ENCODE measurements around the gene PTGDR2.

PTGDR2 gene

GRCh38 chr11:60852117-60852981, 3.4 kb downstream of the PTGDR2 start:
- no peak for TF ChIP-seq CTCF (IDR thresholded peaks at IDR 0.05; ENCODE audit: low read depth, low read length, missing control alignments)
- Histone ChIP-seq H3K27me3 (replicated peaks) (no peaks in the 10 kb centered on the region), H3K27ac (no peak overlapping the region), H3K36me3 (replicated peaks) (peaks cover 40% of the 10 kb centered on the region), H3K4me3 (ENCODE audit: low read depth, low read length) (no peak overlapping the region)
- in situ Hi-C loops (cut with HindIII; ENCODE audit: low pct_ligation_motif_present, low sequenced_read_pairs): no loop called here
- DNase-seq: no peak

DNA sequence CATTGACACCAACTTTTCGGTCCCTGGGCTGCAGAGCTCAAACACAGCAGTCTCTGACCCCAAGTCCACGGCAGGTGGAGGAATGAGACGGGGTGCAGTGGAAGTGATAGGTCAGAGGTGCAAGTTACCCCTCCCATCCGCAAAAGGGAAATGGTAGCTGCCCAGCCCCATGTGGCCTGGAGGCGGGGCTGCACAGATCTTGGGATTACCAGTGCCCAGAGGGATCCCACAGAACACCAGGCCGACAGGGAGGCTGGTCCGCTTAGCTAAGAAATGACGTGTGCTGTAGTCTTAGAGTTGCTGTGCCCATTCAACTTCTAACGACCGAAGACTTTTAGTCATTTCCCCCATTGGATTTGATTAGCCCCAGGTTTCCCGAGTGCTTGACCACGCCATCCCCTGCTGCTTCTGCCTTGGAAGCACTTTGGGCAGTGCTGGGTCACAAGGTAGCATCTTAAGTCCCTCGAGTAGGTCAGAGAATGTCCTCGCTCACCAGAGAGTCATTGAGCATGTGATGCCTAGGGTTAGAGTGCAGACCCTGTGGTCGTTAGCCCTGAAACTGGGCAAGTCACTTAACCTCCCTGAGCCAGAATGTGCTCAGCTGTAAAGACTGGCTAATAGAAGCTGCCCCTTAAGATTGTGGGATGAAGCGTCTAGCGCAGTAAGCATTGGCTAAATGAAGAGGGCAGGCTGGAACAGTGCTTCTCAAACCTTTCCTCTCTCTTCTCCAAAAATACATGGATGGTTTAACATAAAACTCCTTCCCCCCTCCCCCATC, 4.2 kb downstream of the PTGDR2 start:
- peaks cover 40% of the 10 kb centered on the region for H3K36me3 ChIP-seq (replicated peaks)
- in situ Hi-C loops (cut with HindIII; ENCODE audit: low pct_ligation_motif_present, low sequenced_read_pairs): no loop called here
- no peak overlapping the region for H3K27ac ChIP-seq
- DNase-seq: no peak
- H3K27me3 ChIP-seq (replicated peaks): no peaks in the 10 kb centered on the region
- no peak for TF ChIP-seq CTCF (IDR thresholded peaks at IDR 0.05; ENCODE audit: low read depth, low read length, missing control alignments)
- H3K4me3 ChIP-seq (ENCODE audit: low read depth, low read length): no peak overlapping the region

DNA sequence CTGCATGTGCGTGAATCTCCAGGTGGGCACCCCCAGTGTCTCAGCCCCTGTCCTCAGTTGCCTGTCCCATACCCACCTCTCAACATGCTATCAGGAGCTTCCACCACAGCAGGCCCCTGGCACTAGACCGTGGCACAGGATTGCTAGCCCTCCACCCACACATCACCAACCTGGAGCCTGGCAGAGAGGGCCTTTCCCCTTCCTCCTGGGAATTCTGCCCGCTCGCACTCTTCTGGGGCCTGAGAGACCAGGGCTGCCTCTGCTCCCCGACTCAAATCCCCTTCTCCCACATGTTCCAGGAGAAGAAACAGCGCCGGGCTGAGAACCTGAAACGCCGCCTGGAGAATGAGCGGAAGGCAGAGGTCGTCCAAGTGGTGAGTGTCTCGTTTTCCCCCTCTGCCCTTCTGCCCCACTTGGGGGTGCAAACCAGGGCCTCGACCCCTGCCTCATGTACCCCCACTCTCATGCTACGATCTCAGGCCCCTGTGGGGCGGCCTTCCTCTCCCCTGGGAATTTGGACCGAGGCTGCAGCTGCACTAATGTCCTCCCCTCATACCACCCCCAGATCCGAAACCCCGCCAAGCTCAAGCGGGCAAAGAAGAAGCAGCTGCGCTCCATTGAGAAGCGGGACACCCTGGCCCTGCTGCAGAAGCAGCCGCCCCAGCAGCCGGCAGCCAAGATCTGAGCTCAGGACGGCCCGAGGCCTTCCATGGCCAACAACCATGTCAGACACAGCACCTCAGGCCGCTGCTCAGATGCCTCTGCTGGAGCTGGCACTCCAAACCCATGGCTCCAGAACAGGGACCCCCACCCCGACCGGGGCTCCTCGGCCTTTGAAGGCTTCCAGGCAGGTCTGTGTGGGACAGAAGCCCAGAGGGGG, 5.9 kb downstream of the PTGDR2 start:
- Histone ChIP-seq H3K36me3 (replicated peaks) (peaks cover 40% of the 10 kb centered on the region), H3K27ac (no peak overlapping the region), H3K27me3 (replicated peaks) (no peaks in the 10 kb centered on the region), H3K4me3 (ENCODE audit: low read depth, low read length) (no peak overlapping the region)
- in situ Hi-C loops (cut with HindIII; ENCODE audit: low pct_ligation_motif_present, low sequenced_read_pairs): no loop called here
- TF ChIP-seq CTCF (IDR thresholded peaks at IDR 0.05; ENCODE audit: low read depth, low read length, missing control alignments): no peak
- no peak for DNase-seq

DNA sequence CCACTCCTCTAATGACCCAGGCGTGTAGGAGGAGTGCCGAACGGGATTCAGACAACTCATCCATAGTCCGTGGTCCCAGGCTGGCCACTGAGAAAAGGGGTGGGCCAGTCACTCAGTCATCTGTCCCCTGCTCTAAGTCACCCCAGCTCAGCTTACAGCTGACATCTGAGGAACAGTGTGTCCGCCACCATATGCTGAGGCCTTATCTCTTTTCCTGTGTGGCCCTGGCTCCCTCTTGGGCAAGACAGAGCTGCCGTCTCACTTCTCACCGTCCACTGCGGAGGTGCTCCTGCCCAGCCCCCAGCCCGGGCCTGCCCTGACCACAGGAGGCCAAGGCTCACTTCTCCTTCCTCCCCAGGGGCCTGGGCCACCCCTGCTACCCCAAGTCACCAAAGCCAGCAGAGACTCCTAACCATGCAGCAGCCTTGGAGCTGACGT, 7.0 kb downstream of the PTGDR2 start:
- no peak overlapping the region for H3K4me3 ChIP-seq (ENCODE audit: low read depth, low read length)
- in situ Hi-C loops (cut with HindIII; ENCODE audit: low pct_ligation_motif_present, low sequenced_read_pairs): no loop called here
- peaks cover 40% of the 10 kb centered on the region for H3K36me3 ChIP-seq (replicated peaks)
- DNase-seq: no peak
- H3K27me3 ChIP-seq (replicated peaks): no peaks in the 10 kb centered on the region
- H3K27ac ChIP-seq: no peak overlapping the region
- no peak for TF ChIP-seq CTCF (IDR thresholded peaks at IDR 0.05; ENCODE audit: low read depth, low read length, missing control alignments)

GRCh38 chr11:60847896-60848295, 7.9 kb downstream of the PTGDR2 start:
- Histone ChIP-seq H3K36me3 (replicated peaks) (peaks cover 40% of the 10 kb centered on the region), H3K27me3 (replicated peaks) (no peaks in the 10 kb centered on the region), H3K27ac (no peak overlapping the region), H3K4me3 (ENCODE audit: low read depth, low read length) (no peak overlapping the region)
- in situ Hi-C loops (cut with HindIII; ENCODE audit: low pct_ligation_motif_present, low sequenced_read_pairs): no loop called here
- DNase-seq: no peak
- TF ChIP-seq CTCF (IDR thresholded peaks at IDR 0.05; ENCODE audit: low read depth, low read length, missing control alignments): no peak

Data from brain microvascular endothelial cell (primary cell).